Endodermal cell (in vitro differentiated cells): Measurements from ENCODE around the gene RETN. TPM values are rescaled to one million over a fixed set of nuclear protein-coding genes. Genes with fewer than 3 reads are reported as not detected.

Experiments
- DNase-seq: peaks from one replicate; pipeline ENCODE4 v3.0.0-alpha.2; 2017
- H3K27ac ChIP-seq: 2 replicates; pipeline ENCODE4 v1.5.1; 2013; ENCODE audit warnings: mild to moderate bottlenecking, low read depth, low read length, moderate library complexity
- H3K27me3 ChIP-seq: 2 replicates; pipeline ENCODE4 v1.6.1; 2013; ENCODE audit warnings: mild to moderate bottlenecking, low read length, moderate library complexity; ENCODE audit not compliant: insufficient read depth, control insufficient read depth, poor library complexity, severe bottlenecking
- H3K36me3 ChIP-seq: 2 replicates; pipeline ENCODE4 v1.7.0; 2013; ENCODE audit warnings: mild to moderate bottlenecking, low read length, moderate library complexity; ENCODE audit not compliant: control insufficient read depth, insufficient read depth
- H3K4me1 ChIP-seq: one replicate; pipeline ENCODE4 v1.7.0; 2013; ENCODE audit warnings: low read length; ENCODE audit not compliant: control insufficient read depth, insufficient read depth
- H3K4me3 ChIP-seq: 2 replicates; pipeline ENCODE4 v1.5.1; 2013; ENCODE audit warnings: mild to moderate bottlenecking, low read length, moderate library complexity
- H3K9ac ChIP-seq: 2 replicates; pipeline ENCODE4 v1.6.1; 2013; ENCODE audit warnings: mild to moderate bottlenecking, low read length, moderate library complexity; ENCODE audit not compliant: poor library complexity, severe bottlenecking; ENCODE audit errors: extremely low read depth
- H3K9me3 ChIP-seq: 2 replicates; pipeline ENCODE4 v1.6.1; 2013; ENCODE audit warnings: mild to moderate bottlenecking, low read length, moderate library complexity; ENCODE audit not compliant: control insufficient read depth
- H3K27ac Mint-ChIP-seq: 2 replicates; pipeline ENCODE4 v1.8.0; 2020; ENCODE audit warnings: mixed read lengths
- H3K27me3 Mint-ChIP-seq: 2 replicates; pipeline ENCODE4 v1.8.0; 2021; ENCODE audit warnings: mild to moderate bottlenecking, mixed read lengths; ENCODE audit not compliant: insufficient read depth
- H3K36me3 Mint-ChIP-seq: 2 replicates; pipeline ENCODE4 v1.8.0; 2020; ENCODE audit warnings: low read depth, mixed read lengths
- H3K4me1 Mint-ChIP-seq: 2 replicates; pipeline ENCODE4 v1.8.0; 2020; ENCODE audit warnings: mixed read lengths
- H3K4me3 Mint-ChIP-seq: 2 replicates; pipeline ENCODE4 v1.8.0; 2020; ENCODE audit warnings: mild to moderate bottlenecking, moderate library complexity, mixed read lengths
- H3K9me3 Mint-ChIP-seq: 2 replicates; pipeline ENCODE4 v1.8.0; 2020; ENCODE audit warnings: mild to moderate bottlenecking, mixed read lengths
- CTCF ChIP-seq: fragments of 200-600 bp; sonication (generic); conservative IDR thresholded peaks from 2 replicates; pipeline ENCODE4 v1.5.0; 2021; ENCODE audit warnings: antibody characterized with exemption, mild to moderate bottlenecking
- WGBS, 2 experiments: methylation state at CpG; one replicate each; pipeline versions ENCODE4 v1.1.5 to v1.1.7; 2013; ENCODE audit warnings: missing lambda C conversion rate in 2 of 2, mixed read lengths in 1 of 2; ENCODE audit not compliant: insufficient coverage in 1 of 2, insufficient read length in 1 of 2; 5-methylcytosine and 5-hydroxymethylcytosine counted together
- total RNA-seq, 2 donors: library from RNA; stranded (reverse); fragmentation: NEBNext Ultra II Directional in 1 of 2; extraction: Animal tissue kit (Norgen Biotek cat#: 25700) in 1 of 2; gene quantifications; 2 replicates in 1 of 2; 3 replicates in 1 of 2; pipeline ENCODE4 v1.2.1, GENCODE V29; 2021

The RETN gene
- total RNA-seq, 2 donors from 2014 or later: not detected

- Histone ChIP-seq H3K9me3 (no peaks in the 10 kb centered on the region), H3K27ac (no peak overlapping the region), H3K4me1 (no peaks in the 10 kb centered on the region), H3K9ac (no peak overlapping the region), H3K36me3 (peaks cover 13% of the 10 kb centered on the region), H3K27me3 (peaks cover 28% of the 10 kb centered on the region), H3K4me3 (no peak overlapping the region)
- no peak for TF ChIP-seq CTCF
- H3K27ac Mint-ChIP-seq: peak overlapping the region; percentile 52
- WGBS, 2 experiments: 79 to 84% methylated on average over 22 to 30 of the region's 30 CpGs
- H3K36me3 Mint-ChIP-seq: peaks cover 15% of the 10 kb centered on the region
- no peak overlapping the region for H3K4me3 Mint-ChIP-seq
- H3K9me3 Mint-ChIP-seq: peaks cover under 1% of the 10 kb centered on the region
- peaks cover 41% of the 10 kb centered on the region for H3K27me3 Mint-ChIP-seq
- no peak for DNase-seq
- H3K4me1 Mint-ChIP-seq: peaks cover 2% of the 10 kb centered on the region
Measured at GRCh38 chr19:7678971-7679751, 10.3 kb downstream of the RETN start.

GRCh38 chr19:7679771-7680605 lies 11.1 kb downstream of the RETN start:
- TF ChIP-seq CTCF: no peak

GRCh38 chr19:7680606-7681339 lies 11.9 kb downstream of the RETN start, which contains the start of gene TRAPPC5:
TSS of gene TRAPPC5 (plus strand) at chr19:7680833. CDS start at chr19:7682254, 1,421 bp downstream.
- no peaks in the 10 kb centered on the region for H3K4me1 ChIP-seq
- H3K9me3 ChIP-seq: no peaks in the 10 kb centered on the region
- Mint-ChIP-seq H3K4me3 (peak within 1 kb of the TSS; percentile 77), H3K27me3 (peaks cover 33% of the 10 kb centered on the region), H3K4me1 (peaks cover 5% of the 10 kb centered on the region), H3K9me3 (no peaks in the 10 kb centered on the region), H3K27ac (peak within 1 kb of the TSS; percentile 70), H3K36me3 (peaks cover 18% of the 10 kb centered on the region)
- peaks cover 13% of the 10 kb centered on the region for H3K36me3 ChIP-seq
- H3K27ac ChIP-seq: no peak within 1 kb of the TSS
- peak; percentile 94 for DNase-seq
- 0% methylated on average over 18 to 79 of the region's 79 CpGs for WGBS, 2 experiments
- peak; percentile 97 for TF ChIP-seq CTCF
- H3K4me3 ChIP-seq: peak within 1 kb of the TSS; percentile 87
- H3K9ac ChIP-seq: peak within 1 kb of the TSS; percentile 57
- peaks cover 28% of the 10 kb centered on the region for H3K27me3 ChIP-seq

More at GRCh38 chr19:7679771-7680605, 11.1 kb downstream of the RETN start:
- peaks cover 2% of the 10 kb centered on the region for H3K4me1 Mint-ChIP-seq
- no peak for DNase-seq
- peaks cover 34% of the 10 kb centered on the region for H3K27me3 Mint-ChIP-seq
- Histone ChIP-seq H3K4me3 (peak overlapping the region; percentile 87), H3K9ac (no peak overlapping the region), H3K27ac (no peak overlapping the region), H3K27me3 (peaks cover 28% of the 10 kb centered on the region), H3K36me3 (peaks cover 13% of the 10 kb centered on the region), H3K4me1 (no peaks in the 10 kb centered on the region), H3K9me3 (no peaks in the 10 kb centered on the region)
- WGBS, 2 experiments: 56 to 58% methylated on average over 20 to 22 of the region's 22 CpGs
- H3K36me3 Mint-ChIP-seq: peaks cover 15% of the 10 kb centered on the region
- peak overlapping the region; percentile 77 for H3K4me3 Mint-ChIP-seq
- H3K27ac Mint-ChIP-seq: no peak overlapping the region
- no peaks in the 10 kb centered on the region for H3K9me3 Mint-ChIP-seq
